Measurements from ENCODE around the gene KCNS1. TPM values are rescaled to one million over a fixed set of nuclear protein-coding genes. Genes with fewer than 3 reads are reported as not detected.
A peak's percentile ranks its signal among the peaks of the same experiment; 100 is the strongest.

The KCNS1 gene
- total and polyA plus RNA-seq, 5 donors from 2014 or later = 0.09 to 0.20 (median 0.17) TPM; not detected in 1

DNA sequence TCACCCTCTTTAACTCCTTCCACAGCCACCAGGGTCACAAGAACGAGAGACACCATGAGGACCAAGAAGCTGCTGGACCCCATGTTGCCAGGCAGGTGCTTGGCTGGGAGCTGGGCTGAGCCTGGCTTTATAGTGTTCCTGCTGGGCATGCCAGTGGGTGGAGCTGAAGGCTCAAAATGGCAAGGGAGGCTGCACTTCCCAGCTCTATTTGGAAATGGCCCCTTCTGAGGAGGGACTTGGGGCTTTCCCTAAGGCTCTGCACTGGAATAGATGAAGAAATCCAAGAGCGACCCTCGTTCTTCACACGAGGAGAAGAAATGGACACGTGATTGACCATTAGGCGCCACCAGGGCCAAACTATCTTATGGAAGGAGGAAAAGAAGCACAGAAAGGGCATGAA lies 23.4 kb upstream of the KCNS1 start, which contains the start of gene WFDC12:
TSS of gene WFDC12 (minus strand) at position 101 of the 400 bp plus-strand sequence. CDS start at position 83, 18 bp downstream.
- Histone ChIP-seq H3K27me3 (ENCODE audit: control insufficient read depth, insufficient read depth, low read length) (peaks cover 19% of the 10 kb centered on the region), H3K27ac (ENCODE audit: insufficient read depth, low read length, poor library complexity, severe bottlenecking) (no peak within 1 kb of the TSS), H3K4me3 (ENCODE audit: low read depth, low read length) (no peak within 1 kb of the TSS), H3K9me3 (ENCODE audit: control insufficient read depth in 2 of 2, low read length in 2 of 2) (no peaks in the 10 kb centered on the region), H3K36me3 (ENCODE audit: control insufficient read depth, insufficient read depth, low read length) (no peaks in the 10 kb centered on the region), H3K4me1 (ENCODE audit: control insufficient read depth, insufficient read depth, low read length, poor library complexity, severe bottlenecking) (no peaks in the 10 kb centered on the region)
- peaks cover 49% of the 10 kb centered on the region for H3K27me3 Mint-ChIP-seq
- H3K9me3 Mint-ChIP-seq = peaks cover 0 to 2% (median 0%) of the 10 kb centered on the region in 7 donors
- no peak within 1 kb of the TSS for H3K4me3 Mint-ChIP-seq
- H3K36me3 Mint-ChIP-seq = no peaks in the 10 kb centered on the region
- H3K27ac Mint-ChIP-seq = no peak within 1 kb of the TSS
- H3K4me1 Mint-ChIP-seq = no peaks in the 10 kb centered on the region
- no peak for ATAC-seq (ENCODE audit: low read depth in 2 of 2)
- no peak for DNase-seq

DNA sequence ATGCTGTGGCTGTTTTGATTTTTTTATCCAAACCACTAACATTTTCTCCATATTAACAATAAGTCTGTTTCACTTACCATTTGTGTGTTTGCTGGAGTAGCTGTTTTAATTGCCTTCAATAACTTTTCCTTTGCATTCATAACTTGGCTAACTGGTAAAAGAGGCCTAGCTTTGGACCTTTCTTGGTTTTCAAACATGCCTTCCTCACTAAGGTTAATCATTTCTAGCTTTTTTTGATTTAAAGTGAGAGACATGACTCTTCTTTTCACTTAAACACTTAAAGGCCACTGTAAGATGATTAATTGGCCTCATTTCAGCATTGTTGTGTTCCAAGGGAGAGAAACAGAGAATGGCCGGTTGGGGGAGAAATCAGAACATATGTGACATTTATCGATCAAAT lies 20.5 kb upstream of the KCNS1 start:
- no peaks in the 10 kb centered on the region for H3K36me3 Mint-ChIP-seq
- Histone ChIP-seq H3K27ac (ENCODE audit: insufficient read depth, low read length, poor library complexity, severe bottlenecking) (no peak overlapping the region), H3K9me3 (ENCODE audit: control insufficient read depth in 2 of 2, low read length in 2 of 2) (no peaks in the 10 kb centered on the region), H3K27me3 (ENCODE audit: control insufficient read depth, insufficient read depth, low read length) (peaks cover 16% of the 10 kb centered on the region), H3K36me3 (ENCODE audit: control insufficient read depth, insufficient read depth, low read length) (no peaks in the 10 kb centered on the region), H3K4me3 (ENCODE audit: low read depth, low read length) (no peak overlapping the region), H3K4me1 (ENCODE audit: control insufficient read depth, insufficient read depth, low read length, poor library complexity, severe bottlenecking) (no peaks in the 10 kb centered on the region)
- peaks cover 39% of the 10 kb centered on the region for H3K27me3 Mint-ChIP-seq
- peaks cover 0 to 2% (median 0%) of the 10 kb centered on the region in 4 donors for H3K4me1 Mint-ChIP-seq
- H3K27ac Mint-ChIP-seq = no peak overlapping the region
- ATAC-seq (ENCODE audit: low read depth in 2 of 2) (no peak), DNase-seq (no peak)
- peaks cover 0 to 2% (median 0%) of the 10 kb centered on the region in 7 donors for H3K9me3 Mint-ChIP-seq
- no peak overlapping the region for H3K4me3 Mint-ChIP-seq

DNA sequence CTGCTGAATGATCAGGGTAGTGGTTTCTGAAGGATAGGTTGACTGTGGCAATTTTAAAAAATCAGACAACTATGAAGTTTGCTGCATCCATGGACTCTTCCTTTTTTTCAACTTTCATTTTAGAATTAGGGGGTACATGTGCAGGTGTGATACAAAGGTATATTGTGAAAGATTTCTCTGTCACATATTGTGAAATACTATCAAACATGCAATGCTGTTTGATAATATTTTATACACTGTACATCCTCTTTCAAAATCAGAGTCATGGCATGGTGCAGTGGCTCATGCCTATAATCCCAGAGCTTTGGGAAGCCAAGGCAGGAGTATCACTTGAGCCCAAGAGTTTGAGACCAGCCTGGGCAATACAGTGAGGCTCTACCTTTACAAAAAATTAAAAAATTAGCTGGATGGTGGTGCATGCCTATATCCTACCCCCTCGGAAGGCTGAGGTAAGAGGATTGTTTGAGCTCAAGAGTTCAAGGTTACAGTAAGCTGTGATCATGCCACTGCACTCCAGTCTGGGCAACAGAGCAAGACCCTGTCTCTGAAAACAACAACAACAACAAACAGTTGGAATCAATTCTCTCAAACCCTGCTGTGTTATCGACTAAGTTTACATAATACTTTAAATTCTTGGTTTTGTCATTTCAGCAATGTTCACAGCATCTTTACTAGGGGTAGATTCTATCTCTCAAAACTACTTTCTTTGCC lies 18.8 kb upstream of the KCNS1 start:
- H3K27ac ChIP-seq (ENCODE audit: insufficient read depth, low read length, poor library complexity, severe bottlenecking) = no peak overlapping the region
- no peak overlapping the region for H3K27ac Mint-ChIP-seq
- H3K27me3 ChIP-seq (ENCODE audit: control insufficient read depth, insufficient read depth, low read length) = peaks cover 16% of the 10 kb centered on the region
- H3K9me3 ChIP-seq (ENCODE audit: control insufficient read depth in 2 of 2, low read length in 2 of 2) = no peaks in the 10 kb centered on the region
- peaks cover 33% of the 10 kb centered on the region for H3K27me3 Mint-ChIP-seq
- peaks cover 0 to 6% (median 2%) of the 10 kb centered on the region in 4 donors for H3K4me1 Mint-ChIP-seq
- no peaks in the 10 kb centered on the region for H3K36me3 ChIP-seq (ENCODE audit: control insufficient read depth, insufficient read depth, low read length)
- DNase-seq (no peak), ATAC-seq (ENCODE audit: low read depth in 2 of 2) (no peak)
- H3K9me3 Mint-ChIP-seq = peaks cover 0 to 2% (median 0%) of the 10 kb centered on the region in 7 donors
- H3K4me3 ChIP-seq (ENCODE audit: low read depth, low read length) = no peak overlapping the region
- no peak overlapping the region for H3K4me3 Mint-ChIP-seq
- H3K36me3 Mint-ChIP-seq = no peaks in the 10 kb centered on the region
- no peaks in the 10 kb centered on the region for H3K4me1 ChIP-seq (ENCODE audit: control insufficient read depth, insufficient read depth, low read length, poor library complexity, severe bottlenecking)

DNA sequence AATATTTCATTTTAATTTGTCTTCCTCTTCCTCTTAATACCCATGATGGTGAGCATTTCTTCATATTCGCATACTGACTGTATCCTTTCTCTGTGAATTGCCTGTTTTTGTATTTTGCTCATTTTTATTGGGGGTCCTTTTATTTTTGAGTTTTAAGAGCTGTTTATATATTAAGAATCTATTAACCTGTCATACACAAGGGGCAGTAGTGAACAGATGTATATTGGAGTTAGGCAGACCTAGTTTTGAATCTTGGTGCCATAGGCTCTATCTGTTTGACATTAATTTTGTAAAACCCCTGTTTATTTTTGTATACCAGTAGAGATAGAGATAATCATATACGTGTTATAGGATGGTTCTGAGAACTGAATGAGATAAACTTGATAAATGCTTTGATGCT lies 17.1 kb upstream of the KCNS1 start:
- H3K4me1 Mint-ChIP-seq = peaks cover 0 to 9% (median 2%) of the 10 kb centered on the region in 4 donors
- no peaks in the 10 kb centered on the region for H3K9me3 ChIP-seq (ENCODE audit: control insufficient read depth in 2 of 2, low read length in 2 of 2)
- H3K4me3 Mint-ChIP-seq = no peak overlapping the region
- no peak for DNase-seq
- ATAC-seq (ENCODE audit: low read depth in 2 of 2) = no peak
- H3K27me3 ChIP-seq (ENCODE audit: control insufficient read depth, insufficient read depth, low read length) = peaks cover 14% of the 10 kb centered on the region
- H3K4me1 ChIP-seq (ENCODE audit: control insufficient read depth, insufficient read depth, low read length, poor library complexity, severe bottlenecking) = no peaks in the 10 kb centered on the region
- H3K9me3 Mint-ChIP-seq = peaks cover 0 to 2% (median 0%) of the 10 kb centered on the region in 7 donors
- no peaks in the 10 kb centered on the region for H3K36me3 Mint-ChIP-seq
- no peaks in the 10 kb centered on the region for H3K36me3 ChIP-seq (ENCODE audit: control insufficient read depth, insufficient read depth, low read length)
- no peak overlapping the region for H3K27ac Mint-ChIP-seq
- H3K27ac ChIP-seq (ENCODE audit: insufficient read depth, low read length, poor library complexity, severe bottlenecking) = no peak overlapping the region
- peaks cover 28% of the 10 kb centered on the region for H3K27me3 Mint-ChIP-seq
- no peak overlapping the region for H3K4me3 ChIP-seq (ENCODE audit: low read depth, low read length)

DNA sequence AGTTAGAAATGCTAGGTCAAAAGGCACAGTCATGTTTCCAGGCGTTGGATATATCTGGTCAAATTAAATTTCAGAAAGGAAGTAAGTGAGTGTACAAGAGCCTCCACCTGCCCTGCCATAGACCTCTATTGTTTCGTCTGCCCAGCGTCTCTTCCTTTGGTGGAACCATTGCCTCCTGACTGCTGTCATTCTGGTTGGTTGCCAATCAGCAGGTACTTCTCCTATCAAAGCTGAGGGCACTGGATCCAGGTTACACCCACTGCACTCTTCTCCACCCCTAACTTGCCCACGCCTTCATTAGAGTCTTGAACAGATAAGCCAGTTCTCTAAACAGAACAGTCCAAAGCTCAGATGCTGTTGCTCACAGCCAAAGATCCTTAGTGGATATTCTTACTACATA lies 16.7 kb upstream of the KCNS1 start:
- Histone ChIP-seq H3K9me3 (ENCODE audit: control insufficient read depth in 2 of 2, low read length in 2 of 2) (no peaks in the 10 kb centered on the region), H3K4me3 (ENCODE audit: low read depth, low read length) (no peak overlapping the region), H3K27me3 (ENCODE audit: control insufficient read depth, insufficient read depth, low read length) (peaks cover 11% of the 10 kb centered on the region), H3K27ac (ENCODE audit: insufficient read depth, low read length, poor library complexity, severe bottlenecking) (no peak overlapping the region), H3K4me1 (ENCODE audit: control insufficient read depth, insufficient read depth, low read length, poor library complexity, severe bottlenecking) (no peaks in the 10 kb centered on the region), H3K36me3 (ENCODE audit: control insufficient read depth, insufficient read depth, low read length) (no peaks in the 10 kb centered on the region)
- Mint-ChIP-seq H3K4me3 (no peak overlapping the region), H3K27me3 (peaks cover 28% of the 10 kb centered on the region), H3K4me1 (peaks cover 0 to 9% (median 2%) of the 10 kb centered on the region in 4 donors), H3K9me3 (peaks cover 0 to 2% (median 0%) of the 10 kb centered on the region in 7 donors), H3K36me3 (no peaks in the 10 kb centered on the region), H3K27ac (no peak overlapping the region)
- DNase-seq (no peak), ATAC-seq (ENCODE audit: low read depth in 2 of 2) (no peak)

DNA sequence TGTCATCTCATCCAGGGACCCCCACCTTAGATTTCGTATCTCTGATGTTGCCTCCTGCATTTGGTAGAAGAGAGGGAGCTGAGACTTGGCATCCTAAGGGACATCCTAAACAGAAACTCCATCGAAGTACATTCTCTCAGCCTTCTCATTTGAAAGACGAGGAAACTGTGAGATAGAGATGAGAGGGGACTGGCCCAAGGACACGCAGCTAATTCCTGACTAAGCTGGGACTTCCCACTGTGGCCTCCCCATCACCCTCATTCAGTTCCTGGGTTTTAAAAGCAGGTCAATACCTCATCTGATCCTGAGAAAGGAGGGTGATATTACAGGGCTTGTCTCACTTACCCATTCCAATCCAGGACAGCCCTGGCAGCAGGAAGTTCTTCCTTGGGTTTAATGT lies 14.9 kb upstream of the KCNS1 start:
- no peak overlapping the region for H3K27ac Mint-ChIP-seq
- no peak overlapping the region for H3K4me3 Mint-ChIP-seq
- H3K4me1 Mint-ChIP-seq = peaks cover 0 to 9% (median 2%) of the 10 kb centered on the region in 4 donors
- DNase-seq (no peak), ATAC-seq (ENCODE audit: low read depth in 2 of 2) (no peak)
- H3K36me3 Mint-ChIP-seq = no peaks in the 10 kb centered on the region
- peaks cover 24% of the 10 kb centered on the region for H3K27me3 Mint-ChIP-seq
- Histone ChIP-seq H3K36me3 (ENCODE audit: control insufficient read depth, insufficient read depth, low read length) (no peaks in the 10 kb centered on the region), H3K27ac (ENCODE audit: insufficient read depth, low read length, poor library complexity, severe bottlenecking) (no peak overlapping the region), H3K27me3 (ENCODE audit: control insufficient read depth, insufficient read depth, low read length) (peaks cover 6% of the 10 kb centered on the region), H3K4me1 (ENCODE audit: control insufficient read depth, insufficient read depth, low read length, poor library complexity, severe bottlenecking) (no peaks in the 10 kb centered on the region), H3K4me3 (ENCODE audit: low read depth, low read length) (no peak overlapping the region), H3K9me3 (ENCODE audit: control insufficient read depth in 2 of 2, low read length in 2 of 2) (no peaks in the 10 kb centered on the region)
- H3K9me3 Mint-ChIP-seq = peaks cover 0 to 2% (median 0%) of the 10 kb centered on the region in 7 donors

DNA sequence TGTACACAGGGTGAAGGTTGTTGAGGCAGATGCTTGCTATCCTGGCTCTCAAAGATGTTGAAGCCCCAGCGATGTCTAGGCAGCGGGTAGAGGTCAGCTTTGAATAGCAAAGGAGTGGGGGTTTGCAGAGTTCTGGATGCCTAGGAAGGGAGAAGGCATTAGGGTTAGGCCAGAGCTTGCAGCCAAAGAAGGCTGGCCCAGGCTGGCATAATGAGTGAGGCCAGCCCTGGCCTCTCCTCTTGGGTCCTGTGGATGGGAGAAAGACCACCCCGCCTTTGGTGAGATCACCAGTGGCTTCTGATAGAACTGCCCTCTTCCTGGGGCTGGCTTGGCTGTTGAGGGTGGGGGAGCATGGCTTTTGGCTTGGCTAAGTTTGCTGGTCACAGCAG lies 14.5 kb upstream of the KCNS1 start:
- Histone ChIP-seq H3K4me1 (ENCODE audit: control insufficient read depth, insufficient read depth, low read length, poor library complexity, severe bottlenecking) (no peaks in the 10 kb centered on the region), H3K27ac (ENCODE audit: insufficient read depth, low read length, poor library complexity, severe bottlenecking) (no peak overlapping the region), H3K9me3 (ENCODE audit: control insufficient read depth in 2 of 2, low read length in 2 of 2) (no peaks in the 10 kb centered on the region), H3K27me3 (ENCODE audit: control insufficient read depth, insufficient read depth, low read length) (peaks cover 5% of the 10 kb centered on the region), H3K4me3 (ENCODE audit: low read depth, low read length) (no peak overlapping the region), H3K36me3 (ENCODE audit: control insufficient read depth, insufficient read depth, low read length) (no peaks in the 10 kb centered on the region)
- H3K4me3 Mint-ChIP-seq = no peak overlapping the region
- H3K9me3 Mint-ChIP-seq = peaks cover 0 to 2% (median 0%) of the 10 kb centered on the region in 7 donors
- ATAC-seq (ENCODE audit: low read depth in 2 of 2) = no peak
- no peak for DNase-seq
- H3K27ac Mint-ChIP-seq = peak overlapping the region in 1 of 3 donors; percentile 38
- peaks cover 0 to 9% (median 2%) of the 10 kb centered on the region in 4 donors for H3K4me1 Mint-ChIP-seq
- peaks cover 21% of the 10 kb centered on the region for H3K27me3 Mint-ChIP-seq
- no peaks in the 10 kb centered on the region for H3K36me3 Mint-ChIP-seq

Data from CD4-positive, CD25-positive, alpha-beta regulatory T cell (primary cell).